ENCODE measurements around the gene ZBTB8A.

The ZBTB8A gene

GRCh38 chr1:32652244-32652962 is 113.2 kb downstream of the ZBTB8A start:
- Histone ChIP-seq H3K79me2 (ENCODE audit: insufficient read depth, low read depth) (peaks cover 89% of the 10 kb centered on the region), H3K9ac (peak overlapping the region; percentile 94), H3K4me1 (ENCODE audit: low read depth, poor library complexity, severe bottlenecking) (peaks cover 47% of the 10 kb centered on the region), H3K4me2 (peak overlapping the region; percentile 100), H3K27ac (peak overlapping the region; percentile 96), H2AFZ (ENCODE audit: low read depth) (no peak overlapping the region), H3K36me3 (ENCODE audit: insufficient read depth) (peaks cover 25% of the 10 kb centered on the region), H3K4me3 (IDR thresholded peaks at IDR 0.05; ENCODE audit: insufficient read depth, low read depth, low read length) (peak overlapping the region; percentile 81), H3K27me3 (ENCODE audit: insufficient read depth, low read depth) (no peaks in the 10 kb centered on the region), H4K20me1 (ENCODE audit: insufficient read depth) (no peaks in the 10 kb centered on the region; the same call in 1 of the 2 replicates)
- TF ChIP-seq, protein P1, sequence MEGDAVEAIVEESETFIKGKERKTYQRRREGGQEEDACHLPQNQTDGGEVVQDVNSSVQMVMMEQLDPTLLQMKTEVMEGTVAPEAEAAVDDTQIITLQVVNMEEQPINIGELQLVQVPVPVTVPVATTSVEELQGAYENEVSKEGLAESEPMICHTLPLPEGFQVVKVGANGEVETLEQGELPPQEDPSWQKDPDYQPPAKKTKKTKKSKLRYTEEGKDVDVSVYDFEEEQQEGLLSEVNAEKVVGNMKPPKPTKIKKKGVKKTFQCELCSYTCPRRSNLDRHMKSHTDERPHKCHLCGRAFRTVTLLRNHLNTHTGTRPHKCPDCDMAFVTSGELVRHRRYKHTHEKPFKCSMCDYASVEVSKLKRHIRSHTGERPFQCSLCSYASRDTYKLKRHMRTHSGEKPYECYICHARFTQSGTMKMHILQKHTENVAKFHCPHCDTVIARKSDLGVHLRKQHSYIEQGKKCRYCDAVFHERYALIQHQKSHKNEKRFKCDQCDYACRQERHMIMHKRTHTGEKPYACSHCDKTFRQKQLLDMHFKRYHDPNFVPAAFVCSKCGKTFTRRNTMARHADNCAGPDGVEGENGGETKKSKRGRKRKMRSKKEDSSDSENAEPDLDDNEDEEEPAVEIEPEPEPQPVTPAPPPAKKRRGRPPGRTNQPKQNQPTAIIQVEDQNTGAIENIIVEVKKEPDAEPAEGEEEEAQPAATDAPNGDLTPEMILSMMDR (conservative IDR thresholded peaks at IDR 0.05; ENCODE audit: low read depth, low read length) = no peak
